Activated T-cell treated with anti-CD3 and anti-CD28 coated beads, Interleukin-2, amount 50 U/mL, for 4 hours (primary cell): ENCODE results near the gene RALA. TPM values are rescaled to one million over a fixed set of nuclear protein-coding genes. Genes with fewer than 3 reads are reported as not detected.
"Not testable (repeated sequence)": the region's sequence is repeated elsewhere in the genome, so short reads cannot be mapped to it uniquely, and the experiment has no call there.

Experiments
- ATAC-seq, 2 donors: fragments of 200-7000 bp; cut with Tn5 transposase; one replicate each; pipeline ENCODE4 v1.10.0; 2021
- DNase-seq: peaks from one replicate; pipeline ENCODE4 v3.0.0-alpha.2; 2020
- H3K27me3 Mint-ChIP-seq: one replicate; pipeline ENCODE4 v1.8.0; 2021; ENCODE audit warnings: low read depth, mixed read lengths
- H3K36me3 Mint-ChIP-seq: one replicate; pipeline ENCODE4 v1.8.0; 2022; ENCODE audit warnings: mixed read lengths; ENCODE audit not compliant: insufficient read depth
- H3K4me1 Mint-ChIP-seq: one replicate; pipeline ENCODE4 v1.8.0; 2021; ENCODE audit warnings: low read depth, mixed read lengths
- H3K4me3 Mint-ChIP-seq: one replicate; pipeline ENCODE4 v1.8.0; 2021; ENCODE audit warnings: mild to moderate bottlenecking, moderate library complexity, mixed read lengths
- H3K9me3 Mint-ChIP-seq: one replicate; pipeline ENCODE4 v1.8.0; 2021; ENCODE audit warnings: mixed read lengths
- total RNA-seq, 3 donors: library from RNA; stranded (reverse); gene quantifications; one replicate each; pipeline ENCODE4 v1.2.1, GENCODE V29; 2021

RALA gene
- total RNA-seq, 3 donors from 2014 or later: 28.5 to 31.3 (median 30.1) TPM

DNA sequence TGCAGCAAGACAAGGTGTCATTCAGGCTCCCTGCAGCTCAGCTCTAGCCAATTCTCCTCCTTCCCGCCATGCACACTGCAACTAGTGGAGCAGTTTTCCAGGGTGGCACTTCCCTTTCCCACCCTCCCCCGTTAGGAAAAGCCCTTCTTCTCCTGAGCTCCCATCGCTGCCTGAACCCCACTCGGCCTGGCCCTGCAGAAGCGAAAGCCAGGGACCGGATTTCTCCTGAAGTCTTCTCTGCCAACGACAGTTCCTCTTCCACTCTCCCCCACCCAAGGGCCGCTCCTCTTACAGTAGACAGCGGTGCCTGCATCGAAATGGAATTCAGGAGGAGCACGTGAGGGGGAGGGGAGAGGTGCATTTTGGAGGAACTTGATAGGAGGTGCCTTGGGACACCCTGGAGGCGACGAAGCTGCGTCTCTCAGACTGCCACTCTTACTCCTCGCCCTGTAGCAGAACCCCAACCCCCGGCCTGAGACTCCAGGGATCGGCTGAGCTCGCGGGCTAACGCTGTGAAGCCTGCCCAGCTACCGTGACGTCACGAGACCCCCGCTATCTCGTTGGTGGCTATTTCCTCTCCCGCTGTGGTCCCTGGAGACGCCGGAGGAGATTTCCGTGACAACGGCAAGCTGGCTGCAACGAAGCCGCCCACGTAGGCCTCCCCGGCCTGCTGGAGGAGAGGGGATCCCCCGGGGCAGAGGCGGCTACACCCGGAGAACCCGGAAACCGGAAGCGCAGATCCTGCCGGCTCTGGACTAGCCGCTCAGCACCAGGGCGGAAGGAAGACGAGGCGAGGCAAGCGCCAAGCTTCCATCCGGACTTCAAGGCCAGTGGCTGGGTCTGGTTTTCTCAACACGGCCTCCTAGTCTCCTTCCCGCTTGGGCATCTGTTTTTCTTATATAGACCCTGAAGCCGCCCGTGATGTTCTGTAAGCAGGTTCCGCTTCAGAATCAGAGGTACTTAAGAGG is 109.7 kb downstream of the RALA start:
- H3K4me1 Mint-ChIP-seq: peaks cover 41% of the 10 kb centered on the region
- ATAC-seq: peak; percentile 93 to 94
- peaks cover 3% of the 10 kb centered on the region for H3K36me3 Mint-ChIP-seq

DNA sequence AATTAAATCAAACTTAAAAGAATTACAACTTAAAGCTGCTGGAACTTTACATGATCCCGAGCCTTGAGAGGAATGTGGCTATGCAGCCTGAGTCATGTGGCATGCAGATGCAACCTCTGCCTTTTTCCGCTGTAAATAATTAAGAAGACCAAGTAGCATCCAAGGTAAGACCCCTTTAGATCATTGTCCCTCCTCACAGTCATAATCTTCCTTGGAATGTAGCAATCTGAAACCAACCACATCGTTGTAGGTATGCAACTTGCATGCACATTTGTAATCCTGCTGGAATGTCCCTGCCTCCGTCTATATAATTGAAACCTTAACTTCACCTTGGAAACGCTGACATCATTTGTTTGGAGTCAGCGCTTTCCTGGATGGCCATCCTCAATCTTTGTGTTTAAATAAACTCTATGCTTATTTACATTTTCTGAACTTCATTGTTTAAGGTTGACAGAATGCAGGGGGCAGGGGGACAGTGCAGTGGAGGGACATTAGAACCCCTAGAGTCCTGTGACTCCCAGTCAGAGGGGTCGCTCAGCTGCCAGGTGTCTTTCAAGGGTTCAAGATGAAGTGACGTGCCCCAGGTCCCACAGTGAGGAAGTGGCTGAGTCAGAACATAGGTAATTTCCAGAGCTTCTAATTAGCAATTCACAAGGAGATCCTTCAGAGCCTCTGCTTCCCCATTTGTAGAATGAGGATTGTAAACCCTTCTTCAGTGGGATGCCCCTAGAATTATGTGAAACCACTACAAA is 110.7 kb downstream of the RALA start:
- peak; percentile 20 for DNase-seq
- H3K4me1 Mint-ChIP-seq: peaks cover 43% of the 10 kb centered on the region
- H3K36me3 Mint-ChIP-seq: peaks cover 3% of the 10 kb centered on the region

More for the DNA sequence above, 109.7 kb downstream of the RALA start:
- DNase-seq: peak; percentile 96
- Mint-ChIP-seq H3K4me3 (peak overlapping the region; percentile 87), H3K27me3 (no peaks in the 10 kb centered on the region), H3K9me3 (no peaks in the 10 kb centered on the region)

DNA sequence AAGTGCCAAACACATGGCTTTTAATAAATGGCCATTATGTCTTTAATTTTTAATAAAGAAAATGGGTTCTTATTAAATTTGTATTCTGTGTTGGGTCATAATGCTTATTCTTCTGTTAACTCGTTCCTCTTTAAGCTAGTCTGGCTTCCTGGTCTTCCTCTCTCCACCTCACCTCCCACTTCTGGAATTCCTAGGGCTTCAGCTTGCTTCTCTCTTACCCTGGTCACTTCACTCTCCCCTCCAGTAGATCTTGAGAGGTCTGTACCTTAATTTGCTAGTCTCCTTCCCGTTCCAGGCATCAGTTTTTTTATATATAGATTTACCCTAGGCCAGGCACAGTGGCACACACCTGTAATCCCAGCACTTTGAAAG is 111.2 kb downstream of the RALA start:
- peak overlapping the region; percentile 87 for H3K4me3 Mint-ChIP-seq
- H3K9me3 Mint-ChIP-seq: no peaks in the 10 kb centered on the region
- no peaks in the 10 kb centered on the region for H3K27me3 Mint-ChIP-seq
- peaks cover 43% of the 10 kb centered on the region for H3K4me1 Mint-ChIP-seq
- DNase-seq: no peak
- no peak for ATAC-seq
- H3K36me3 Mint-ChIP-seq: peaks cover 3% of the 10 kb centered on the region

More for the DNA sequence above, 110.7 kb downstream of the RALA start:
- Mint-ChIP-seq H3K4me3 (peak overlapping the region; percentile 87), H3K27me3 (no peaks in the 10 kb centered on the region), H3K9me3 (no peaks in the 10 kb centered on the region)
- ATAC-seq: no peak

DNA sequence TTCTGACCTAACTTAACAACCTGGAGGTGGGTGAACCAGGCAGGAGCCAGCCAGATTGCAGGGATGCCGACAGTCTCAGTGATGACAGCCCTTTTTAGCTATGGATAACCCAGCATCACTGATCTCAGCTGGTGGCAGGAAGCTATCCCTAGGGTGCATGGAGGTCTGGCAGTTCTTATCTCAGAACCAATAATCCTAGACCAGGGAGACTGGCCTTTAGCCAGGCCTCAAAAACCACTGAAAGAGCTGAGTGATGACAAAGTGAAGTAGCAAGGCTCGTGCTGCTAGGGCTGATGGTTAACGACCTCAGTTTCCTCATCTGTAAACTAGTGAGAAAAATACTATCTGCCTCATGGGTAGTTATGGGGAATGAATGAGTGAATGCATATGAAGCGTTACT is 112.5 kb downstream of the RALA start:
- peaks cover 44% of the 10 kb centered on the region for H3K4me1 Mint-ChIP-seq
- DNase-seq (no peak), ATAC-seq (no peak)
- H3K4me3 Mint-ChIP-seq: peak overlapping the region; percentile 40
- no peaks in the 10 kb centered on the region for H3K9me3 Mint-ChIP-seq
- H3K27me3 Mint-ChIP-seq: no peaks in the 10 kb centered on the region
- H3K36me3 Mint-ChIP-seq: peaks cover 3% of the 10 kb centered on the region

DNA sequence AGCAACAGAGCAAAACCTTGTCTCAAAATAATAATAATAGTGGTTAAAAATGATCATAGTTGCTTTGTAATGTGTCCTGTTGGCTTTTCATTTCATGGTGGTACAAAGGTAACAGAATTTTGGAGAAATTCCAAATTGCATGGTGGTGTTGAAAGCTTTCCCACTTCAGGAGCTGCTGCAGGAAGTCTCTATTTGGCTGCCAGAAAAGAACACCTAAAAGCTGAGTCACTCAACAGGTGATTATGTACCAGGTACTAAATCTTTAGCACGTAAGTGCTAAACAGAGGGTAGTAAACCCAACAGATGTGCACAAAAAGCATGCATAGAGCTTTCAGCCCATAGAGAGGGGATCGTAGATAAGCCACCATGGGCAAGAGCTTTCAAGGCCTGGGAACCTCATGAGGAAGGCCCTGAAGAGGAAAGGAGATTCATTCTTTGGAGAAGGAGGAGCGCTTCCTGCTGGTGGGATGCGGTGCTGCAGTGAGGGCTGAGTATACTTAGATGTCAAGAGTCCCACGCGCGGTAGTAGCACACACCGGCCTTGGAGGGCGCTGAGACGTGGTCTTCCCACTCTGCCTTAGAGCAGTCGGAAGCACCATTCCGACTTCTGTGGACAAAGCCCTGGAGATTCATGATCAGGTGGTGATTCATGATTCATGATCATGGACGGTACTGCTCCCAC is 118.7 kb downstream of the RALA start:
- Mint-ChIP-seq H3K4me1 (peaks cover 15% of the 10 kb centered on the region), H3K4me3 (no peak overlapping the region), H3K27me3 (no peaks in the 10 kb centered on the region), H3K36me3 (peaks cover 1% of the 10 kb centered on the region), H3K9me3 (no peaks in the 10 kb centered on the region)
- DNase-seq: peak; percentile 31
- ATAC-seq: peak; percentile 32 to 73

DNA sequence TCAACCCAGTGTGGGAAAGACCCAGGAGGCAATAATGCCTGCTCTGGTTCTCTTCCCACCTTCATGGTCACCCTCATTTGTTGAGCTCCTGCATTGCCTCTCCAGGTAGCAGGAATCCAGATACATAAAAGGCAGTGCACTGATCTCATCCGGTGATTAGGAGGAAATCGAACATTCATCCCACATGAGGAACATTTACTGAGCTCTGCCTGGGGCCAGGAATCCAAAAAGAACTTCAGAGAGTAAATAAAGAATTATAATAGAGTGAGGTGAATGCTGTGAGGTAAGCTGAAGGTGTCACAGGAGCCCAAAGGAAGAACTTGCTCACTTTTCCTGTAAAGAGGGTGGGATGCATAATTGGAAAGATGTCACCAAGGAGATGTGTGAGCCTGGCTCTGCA is 121.2 kb downstream of the RALA start:
- no peaks in the 10 kb centered on the region for H3K9me3 Mint-ChIP-seq
- H3K36me3 Mint-ChIP-seq: peaks cover 5% of the 10 kb centered on the region
- no peak overlapping the region for H3K4me3 Mint-ChIP-seq

DNA sequence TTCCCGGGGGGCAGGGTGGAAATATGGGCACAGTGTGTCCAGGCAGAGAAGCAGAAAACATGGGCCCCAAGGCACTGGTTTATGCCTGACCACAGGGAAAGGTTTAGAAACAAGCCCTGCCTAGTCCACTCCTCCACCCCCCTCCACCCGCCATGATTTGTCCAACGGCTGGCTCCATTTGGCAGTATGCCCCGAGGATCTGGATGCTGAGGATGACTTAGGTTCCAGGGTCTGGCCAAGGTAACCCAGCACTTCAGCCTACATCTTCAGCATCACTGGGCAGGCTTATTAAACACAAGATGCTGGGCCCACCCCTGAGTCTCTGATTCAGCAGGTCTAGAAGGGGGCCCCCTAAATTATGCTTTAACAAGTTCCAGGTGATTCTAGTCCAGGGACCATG is 121.9 kb downstream of the RALA start:
- DNase-seq (no peak), ATAC-seq (no peak)
- Mint-ChIP-seq H3K4me1 (peaks cover 9% of the 10 kb centered on the region), H3K9me3 (no peaks in the 10 kb centered on the region), H3K27me3 (no peaks in the 10 kb centered on the region), H3K36me3 (peaks cover 5% of the 10 kb centered on the region), H3K4me3 (no peak overlapping the region)

More for the DNA sequence above, 121.2 kb downstream of the RALA start:
- Mint-ChIP-seq H3K4me1 (peaks cover 9% of the 10 kb centered on the region), H3K27me3 (no peaks in the 10 kb centered on the region)
- DNase-seq (no peak), ATAC-seq (no peak)

DNA sequence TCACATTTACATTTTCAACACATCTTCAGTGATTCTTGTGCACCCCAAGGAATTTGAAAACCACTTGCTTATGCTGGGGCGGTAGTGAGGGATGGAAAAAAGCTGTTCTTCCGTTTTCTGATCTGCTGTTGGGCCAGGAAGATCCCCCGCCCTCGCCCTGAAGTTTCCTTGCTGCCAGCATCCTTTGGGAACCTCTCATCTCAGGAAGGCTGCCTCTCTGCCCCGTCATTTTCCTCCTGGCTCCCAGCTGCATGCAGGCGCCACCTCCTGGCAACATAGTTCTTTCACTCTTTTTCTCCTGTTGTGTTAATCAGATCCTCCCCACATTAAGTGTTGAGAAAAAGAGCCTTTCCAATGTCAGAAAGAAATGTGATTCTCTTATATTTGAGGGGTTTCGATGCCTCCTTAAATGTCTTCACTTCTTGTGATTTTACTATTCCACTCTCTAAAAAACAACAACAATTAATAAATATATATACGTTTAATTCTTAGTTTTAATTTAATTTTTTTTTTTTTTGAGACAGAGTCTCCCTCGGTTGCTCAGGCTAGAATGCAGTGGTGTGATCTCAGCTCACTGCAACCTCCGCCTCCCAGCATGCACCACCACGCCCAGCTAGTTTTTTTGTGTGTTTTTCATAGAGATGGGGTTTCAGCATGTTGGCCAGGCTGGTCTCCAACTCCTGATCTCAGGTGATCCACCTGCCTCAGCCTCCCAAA is 122.9 kb downstream of the RALA start:
- Mint-ChIP-seq H3K9me3 (no peaks in the 10 kb centered on the region), H3K36me3 (peaks cover 7% of the 10 kb centered on the region), H3K27me3 (no peaks in the 10 kb centered on the region), H3K4me3 (no peak overlapping the region), H3K4me1 (peaks cover 7% of the 10 kb centered on the region)
- ATAC-seq: peak; percentile 14 to 65
- DNase-seq: peak; percentile 57

DNA sequence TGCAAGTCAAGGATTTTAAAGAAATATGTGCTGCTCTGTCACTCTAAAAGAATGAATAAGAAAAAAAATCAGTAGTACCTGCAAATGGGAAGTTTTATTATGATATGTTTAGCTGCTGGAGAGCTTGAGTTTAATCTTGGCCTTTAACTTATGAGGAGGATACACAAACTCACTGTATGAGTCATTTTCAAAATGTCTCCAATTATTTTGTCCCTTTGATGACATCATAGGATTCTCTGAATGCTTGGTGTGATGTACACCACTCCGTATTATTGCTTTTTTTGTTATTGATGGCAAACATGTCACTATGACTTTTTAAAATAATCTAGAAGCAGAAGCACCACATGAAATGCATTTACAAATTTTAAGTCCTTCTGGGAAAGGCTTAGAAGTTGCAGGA is 125.8 kb downstream of the RALA start:
- ATAC-seq (no peak), DNase-seq (no peak)
- H3K4me1 Mint-ChIP-seq: peaks cover 5% of the 10 kb centered on the region
- H3K27me3 Mint-ChIP-seq: no peaks in the 10 kb centered on the region
- no peaks in the 10 kb centered on the region for H3K9me3 Mint-ChIP-seq
- H3K4me3 Mint-ChIP-seq: no peak overlapping the region
- H3K36me3 Mint-ChIP-seq: peaks cover 17% of the 10 kb centered on the region

DNA sequence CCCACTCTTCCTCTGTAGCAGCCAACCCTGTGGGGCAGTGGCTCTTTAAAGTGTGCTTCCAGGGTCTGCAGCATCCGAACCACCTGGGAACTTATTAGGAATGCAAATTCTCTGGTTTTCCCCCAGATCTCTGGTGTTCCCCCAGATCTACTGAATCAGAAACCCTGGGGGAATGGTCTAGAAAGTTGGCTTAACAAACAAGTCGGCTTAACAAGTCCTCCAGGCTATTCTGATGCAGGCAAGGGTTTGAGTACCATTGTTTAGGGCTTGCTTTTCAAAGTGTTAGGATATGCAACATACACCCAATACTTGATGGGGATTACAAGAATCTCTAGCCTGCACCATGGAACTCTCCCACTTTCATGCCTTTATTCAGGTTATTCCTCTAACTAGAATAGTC is 126.3 kb downstream of the RALA start:
- Mint-ChIP-seq H3K9me3 (no peaks in the 10 kb centered on the region), H3K4me1 (peaks cover 9% of the 10 kb centered on the region)

DNA sequence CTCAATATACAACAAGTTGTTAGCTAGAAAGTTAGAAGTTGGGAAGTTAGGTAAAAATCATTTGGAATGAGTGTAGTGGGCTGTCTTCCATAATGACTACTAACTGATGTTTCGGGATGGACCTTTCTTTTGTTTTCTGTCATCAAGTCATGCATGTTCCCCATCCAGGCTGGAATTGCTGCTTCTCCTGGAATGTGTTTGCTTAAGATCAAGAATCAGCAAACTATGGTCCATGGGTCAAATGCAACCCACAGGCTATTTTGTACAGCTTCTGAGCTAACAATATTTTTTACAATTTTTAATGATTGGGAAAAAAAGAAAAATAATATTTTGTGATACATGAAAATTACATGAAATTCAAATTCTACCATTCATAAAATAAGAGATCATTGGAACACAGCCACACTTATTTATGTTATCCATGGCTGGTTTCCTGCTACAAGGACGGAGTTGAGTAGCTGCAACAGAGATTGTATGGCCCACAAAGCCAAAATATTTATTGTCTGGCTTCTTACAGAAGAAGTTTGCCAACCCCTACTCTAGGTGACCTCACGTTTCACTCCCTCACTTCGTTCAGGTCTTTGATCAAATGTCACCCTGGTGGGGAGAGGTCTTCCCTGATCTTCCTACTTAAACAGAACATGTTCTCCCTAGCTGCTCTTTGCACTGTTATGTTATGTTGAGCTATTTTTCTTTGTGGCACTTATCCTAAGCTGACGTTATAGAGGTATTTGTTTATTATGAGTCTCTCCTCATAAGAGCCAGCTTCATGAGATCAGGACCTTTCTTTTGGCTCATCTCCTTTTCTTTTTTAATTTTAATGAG is 127.1 kb downstream of the RALA start:
- Mint-ChIP-seq H3K9me3 (no peaks in the 10 kb centered on the region), H3K4me3 (no peak overlapping the region), H3K4me1 (peaks cover 10% of the 10 kb centered on the region), H3K36me3 (peaks cover 16% of the 10 kb centered on the region), H3K27me3 (no peaks in the 10 kb centered on the region)
- no peak for DNase-seq
- no peak for ATAC-seq

More for the DNA sequence above, 126.3 kb downstream of the RALA start:
- no peak overlapping the region for H3K4me3 Mint-ChIP-seq
- no peak for DNase-seq
- peaks cover 16% of the 10 kb centered on the region for H3K36me3 Mint-ChIP-seq
- H3K27me3 Mint-ChIP-seq: no peaks in the 10 kb centered on the region
- ATAC-seq: no peak

DNA sequence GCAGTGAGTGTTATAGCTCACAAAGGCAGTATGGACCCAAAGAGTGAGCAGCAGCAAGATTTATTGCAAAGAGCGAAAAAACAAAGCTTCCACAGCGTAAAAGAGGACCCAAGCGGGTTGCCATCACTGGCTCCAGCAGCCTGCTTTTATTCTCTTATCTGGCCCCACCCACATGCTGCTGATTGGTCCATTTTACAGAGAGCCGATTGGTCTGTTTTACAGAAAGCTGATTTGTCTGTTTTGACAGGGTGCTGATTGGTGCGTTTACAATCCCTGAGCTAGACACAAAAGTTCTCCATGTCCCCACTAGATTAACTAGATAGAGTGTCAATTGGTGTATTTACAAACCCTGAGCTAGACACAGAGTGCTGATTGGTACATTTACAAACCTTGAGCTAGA is 129.9 kb downstream of the RALA start:
- DNase-seq, H3K27me3 Mint-ChIP-seq, H3K4me3 Mint-ChIP-seq, H3K4me1 Mint-ChIP-seq, H3K9me3 Mint-ChIP-seq, ATAC-seq: not testable (repeated sequence)
- peaks cover 14% of the 10 kb centered on the region for H3K36me3 Mint-ChIP-seq

DNA sequence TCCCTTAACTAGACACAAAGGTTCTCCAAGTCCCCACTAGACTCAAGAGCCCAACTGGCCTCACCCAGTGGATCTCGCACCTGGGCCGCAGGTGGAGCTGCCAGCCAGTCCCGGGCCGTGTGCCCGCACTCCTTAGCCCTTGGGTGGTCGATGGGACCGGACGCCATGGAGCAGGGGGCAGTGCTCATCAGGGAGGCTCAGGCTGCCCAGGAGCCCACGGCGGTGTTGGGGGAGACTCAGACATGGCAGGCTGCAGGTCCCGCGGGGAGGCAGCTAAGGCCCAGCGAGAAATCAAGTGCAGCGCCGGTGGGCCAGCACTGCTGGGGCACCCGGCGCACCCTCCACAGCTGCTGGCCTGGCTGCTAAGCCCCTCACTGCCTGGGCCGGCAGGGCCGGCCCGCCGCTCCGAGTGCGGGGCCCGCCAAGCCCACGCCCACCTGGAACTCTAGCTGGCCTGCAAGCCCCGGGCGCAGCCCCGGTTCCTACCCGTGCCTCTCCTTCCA is 130.5 kb downstream of the RALA start:
- Mint-ChIP-seq H3K27me3 (no peaks in the 10 kb centered on the region), H3K4me3 (no peak overlapping the region), H3K36me3 (peaks cover 14% of the 10 kb centered on the region), H3K9me3 (no peaks in the 10 kb centered on the region), H3K4me1 (peaks cover 5% of the 10 kb centered on the region)
- ATAC-seq (no peak), DNase-seq (no peak)
